ENCODE results near the gene RPS4Y1. TPM values are rescaled to one million over a fixed set of nuclear protein-coding genes. Genes with fewer than 3 reads are reported as not detected.

The RPS4Y1 gene
- total and polyA plus RNA-seq, 2 of the 8 experiments (the other 6 are each of a cell fraction or from before 2014, with no cell fraction given): 259 to 790 TPM

DNA sequence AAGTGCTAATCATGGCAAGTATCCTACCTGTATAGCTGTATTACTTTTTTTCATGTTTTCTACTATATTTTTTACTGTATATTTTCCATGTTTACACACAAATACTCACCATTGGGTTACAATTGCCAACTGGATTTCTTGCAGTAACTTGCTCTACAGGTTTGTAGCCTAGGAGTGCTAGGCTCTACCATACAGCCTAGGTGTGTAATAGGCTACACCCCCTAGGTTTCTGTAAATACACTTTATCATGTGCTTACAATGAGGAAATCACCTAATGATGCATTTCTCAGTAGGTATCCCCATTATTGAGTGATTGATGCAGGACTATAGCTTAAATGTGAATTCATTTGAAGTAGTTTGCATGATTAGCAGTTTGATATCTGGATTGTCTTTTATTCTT lies 43.4 kb upstream of the RPS4Y1 start (continued):
- TF ChIP-seq, protein P1, sequence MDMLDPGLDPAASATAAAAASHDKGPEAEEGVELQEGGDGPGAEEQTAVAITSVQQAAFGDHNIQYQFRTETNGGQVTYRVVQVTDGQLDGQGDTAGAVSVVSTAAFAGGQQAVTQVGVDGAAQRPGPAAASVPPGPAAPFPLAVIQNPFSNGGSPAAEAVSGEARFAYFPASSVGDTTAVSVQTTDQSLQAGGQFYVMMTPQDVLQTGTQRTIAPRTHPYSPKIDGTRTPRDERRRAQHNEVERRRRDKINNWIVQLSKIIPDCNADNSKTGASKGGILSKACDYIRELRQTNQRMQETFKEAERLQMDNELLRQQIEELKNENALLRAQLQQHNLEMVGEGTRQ (IDR thresholded peaks at IDR 0.05; ENCODE audit: low read length): no peak
- TF ChIP-seq GTF2F1 (IDR thresholded peaks at IDR 0.05; ENCODE audit: borderline replicate concordance, low read depth, low read length) (no peak), HDAC2 (IDR thresholded peaks at IDR 0.05; ENCODE audit: borderline replicate concordance in 1 of 2, low read depth in 2 of 2, low read length in 2 of 2) (no peak)

Data from H1 (cell line).